Measurements from ENCODE around the gene MALRD1.

- no peak for TF ChIP-seq POLR2AphosphoS5 (IDR thresholded peaks at IDR 0.05; ENCODE audit: low read depth, low read length)
- TF ChIP-seq REST (IDR thresholded peaks at IDR 0.05; ENCODE audit: insufficient read depth in 1 of 2, low read depth in 2 of 2, low read length in 2 of 2), result no peak
- no peak for TF ChIP-seq TAF1 (IDR thresholded peaks at IDR 0.05; ENCODE audit: borderline replicate concordance, insufficient read depth, low read length)
- no peak for TF ChIP-seq SIN3A (IDR thresholded peaks at IDR 0.05; ENCODE audit: borderline replicate concordance, insufficient read depth, low read length)
- TF ChIP-seq FOXP2 (optimal IDR thresholded peaks at IDR 0.05; ENCODE audit: borderline replicate concordance, extremely low read depth, extremely low read length, insufficient read depth), result no peak
Observed at GRCh38 chr10:19611775-19612174, 563.2 kb downstream of the MALRD1 start.

Measured in PFSK-1 (cell line).